Heart right ventricle (tissue), 16 donors: ENCODE data around the gene TM4SF18. TPM values are rescaled to one million over a fixed set of nuclear protein-coding genes. Genes with fewer than 3 reads are reported as not detected.

Experiments used
- ATAC-seq, 8 donors: fragments of 200-7000 bp; cut with Tn5 transposase; one replicate each; pipeline ENCODE4 v1.9.1; 2020; ENCODE audit warnings: mild to moderate bottlenecking in 8 of 8, moderate library complexity in 8 of 8, moderate number of reproducible peaks in 1 of 8
- DNase-seq, 2 donors: peaks; one replicate each; pipeline ENCODE4 v3.0.0-alpha.2; 2020
- H3K27ac ChIP-seq, 10 donors: fragments of 200-600 bp; sonication (generic) in 2 of 10; one replicate each; pipeline versions ENCODE4 v1.5.0 to v1.8.0; 2020 to 2022; ENCODE audit warnings: mild to moderate bottlenecking in 3 of 10
- H3K27me3 ChIP-seq, 7 donors: fragments of 200-600 bp; one replicate each; pipeline ENCODE4 v1.8.0; 2021 to 2022; ENCODE audit warnings: mild to moderate bottlenecking in 2 of 7
- H3K36me3 ChIP-seq, 9 donors: fragments of 200-600 bp; sonication (generic) in 1 of 9; one replicate each; pipeline versions ENCODE4 v1.5.0 to v1.8.0; 2020 to 2022; ENCODE audit warnings: mild to moderate bottlenecking in 2 of 9
- H3K4me1 ChIP-seq, 9 donors: fragments of 200-600 bp; sonication (generic) in 1 of 9; one replicate each; pipeline versions ENCODE4 v1.5.0 to v1.8.0; 2020 to 2022; ENCODE audit warnings: mild to moderate bottlenecking in 4 of 9
- H3K4me3 ChIP-seq, 10 donors: fragments of 200-600 bp; sonication (generic) in 2 of 10; one replicate each; pipeline versions ENCODE4 v1.5.0 to v1.8.0; 2020 to 2022; ENCODE audit warnings: mild to moderate bottlenecking in 7 of 10, moderate library complexity in 2 of 10
- H3K9me3 ChIP-seq, 11 donors: fragments of 200-600 bp in 10 of 11; sonication (generic) in 2 of 11; one replicate each; pipeline versions ENCODE4 v1.5.0 to v1.8.0; 2013 to 2022; ENCODE audit warnings: mild to moderate bottlenecking in 2 of 11, control low read depth in 1 of 11, moderate library complexity in 1 of 11
- WGBS, 2 donors: extraction: QIAGEN DNeasy Blood & Tissue Kit; methylation state at CpG; one replicate each; pipeline ENCODE4 v1.1.7; 2013; ENCODE audit warnings: inconsistent platforms in 1 of 2; 5-methylcytosine and 5-hydroxymethylcytosine counted together
- intact Hi-C, 10 donors: fragments of 100-400 bp; cut with DNase I; formaldehyde crosslinking; loops; one replicate each; pipeline versions ENCODE4 v1.11.1 to v1.14.2; 2022
- polyA plus RNA-seq, 2 donors: library from polyadenylated mRNA; stranded (reverse); fragments of 200-250 nt; gene quantifications; one replicate each; pipeline ENCODE4 v1.2.3, GENCODE V29; 2013
- total RNA-seq, 10 donors: library from RNA; stranded (reverse); fragmentation: NEBNext Ultra II Directional in 3 of 10; extraction: Animal tissue kit (Norgen Biotek cat#: 25700) in 3 of 10; gene quantifications; one replicate each; pipeline versions ENCODE4 v1.2.1 to v1.2.4, GENCODE V29; 2021 to 2023
- TF ChIP-seq, protein P1 (sequence below), 9 donors: fragments of 200-600 bp; sonication (generic) in 2 of 9; IDR thresholded peaks; one replicate each; pipeline versions ENCODE4 v1.5.0 to v1.8.0; 2021 to 2022; ENCODE audit warnings: antibody characterized with exemption in 9 of 9, mild to moderate bottlenecking in 5 of 9, moderate library complexity in 1 of 9
- donor health status: Arrhythmogenic right ventricular cardiomyopathy.
- donor health status: ischemic (EF 13 %, LVEDD 7.1; RV severe dilation, severe dysfunction).
- donor health status: healthy with polysubstance abuse.
- donor health status: DM: no; HTN: yes; CAD: no.
- donor health status: DM: no; HTN: no; CAD: no.
- donor health status: ischemic (EF 25% LVEDD 6.9; RV normal size, moderate dysfunction).
- donor health status: ischemic (EF 25% LVEDD 5.7; RV mildly dilated, moderate dysfunction).
- donor health status: healthy.
- donor health status: DM: yes; HTN: yes; CAD: no.
- donor health status: Ischemic cardiomyopathy.
- donor health status: ischemic (EF 35%, LVEDD 5.7; RV mildly dilated, moderate dysfunction).
- donor health status: nonischemic (EF 11% LVEDD 7.7; RV severe dilation, severe dysfunction).
- donor health status: DM: yes; HTN: yes; CAD: no.
- donor health status: PGD.
- donor health status: ischemic (EF 29% LVEDD 5.4; RV normal size, mild dysfunction).
- donor health status: nonischemic (EF 23%, LVEDD 6.1; RV moderate dilation, normal function).

TM4SF18 gene
- total and polyA plus RNA-seq, 12 donors: 4.1 to 21.2 (median 8.8) TPM

- Histone ChIP-seq H3K9me3 (no peaks in the 10 kb centered on the region), H3K4me3 (no peak overlapping the region), H3K36me3 (no peaks in the 10 kb centered on the region), H3K4me1 (peaks cover 0 to 14% (median 0%) of the 10 kb centered on the region in 9 donors), H3K27me3 (no peaks in the 10 kb centered on the region), H3K27ac (no peak overlapping the region)
- DNase-seq: no peak
- TF ChIP-seq, protein P1, sequence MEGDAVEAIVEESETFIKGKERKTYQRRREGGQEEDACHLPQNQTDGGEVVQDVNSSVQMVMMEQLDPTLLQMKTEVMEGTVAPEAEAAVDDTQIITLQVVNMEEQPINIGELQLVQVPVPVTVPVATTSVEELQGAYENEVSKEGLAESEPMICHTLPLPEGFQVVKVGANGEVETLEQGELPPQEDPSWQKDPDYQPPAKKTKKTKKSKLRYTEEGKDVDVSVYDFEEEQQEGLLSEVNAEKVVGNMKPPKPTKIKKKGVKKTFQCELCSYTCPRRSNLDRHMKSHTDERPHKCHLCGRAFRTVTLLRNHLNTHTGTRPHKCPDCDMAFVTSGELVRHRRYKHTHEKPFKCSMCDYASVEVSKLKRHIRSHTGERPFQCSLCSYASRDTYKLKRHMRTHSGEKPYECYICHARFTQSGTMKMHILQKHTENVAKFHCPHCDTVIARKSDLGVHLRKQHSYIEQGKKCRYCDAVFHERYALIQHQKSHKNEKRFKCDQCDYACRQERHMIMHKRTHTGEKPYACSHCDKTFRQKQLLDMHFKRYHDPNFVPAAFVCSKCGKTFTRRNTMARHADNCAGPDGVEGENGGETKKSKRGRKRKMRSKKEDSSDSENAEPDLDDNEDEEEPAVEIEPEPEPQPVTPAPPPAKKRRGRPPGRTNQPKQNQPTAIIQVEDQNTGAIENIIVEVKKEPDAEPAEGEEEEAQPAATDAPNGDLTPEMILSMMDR (IDR thresholded peaks at IDR 0.05): no peak
- WGBS, 2 donors: 65 to 73% methylated on average over 5 of the region's 5 CpGs
- intact Hi-C loops: no loop called here
- no peak for ATAC-seq
Observed at GRCh38 chr3:149362366-149362765, 28.9 kb upstream of the TM4SF18 start.

- no peaks in the 10 kb centered on the region for H3K36me3 ChIP-seq
- ATAC-seq (no peak), DNase-seq (no peak)
- H3K4me1 ChIP-seq: peaks cover 0 to 21% (median 0%) of the 10 kb centered on the region in 9 donors
- TF ChIP-seq, protein P1 (IDR thresholded peaks at IDR 0.05): no peak
- WGBS, 2 donors: 80 to 95% methylated on average over 4 of the region's 4 CpGs
- no peak overlapping the region for H3K27ac ChIP-seq
- H3K4me3 ChIP-seq: no peak overlapping the region
- intact Hi-C loops: no loop called here
- H3K27me3 ChIP-seq: no peaks in the 10 kb centered on the region
- H3K9me3 ChIP-seq: no peaks in the 10 kb centered on the region
Observed at GRCh38 chr3:149356630-149357029, 23.2 kb upstream of the TM4SF18 start.

- DNase-seq: no peak
- H3K27me3 ChIP-seq: no peaks in the 10 kb centered on the region
- H3K4me3 ChIP-seq: no peak overlapping the region
- H3K4me1 ChIP-seq: peaks cover 0 to 21% (median 0%) of the 10 kb centered on the region in 9 donors
- no peaks in the 10 kb centered on the region for H3K36me3 ChIP-seq
- intact Hi-C loops: no loop called here
- no peaks in the 10 kb centered on the region for H3K9me3 ChIP-seq
- peak overlapping the region in 1 of 10 donors; percentile 7 for H3K27ac ChIP-seq
- TF ChIP-seq, protein P1 (IDR thresholded peaks at IDR 0.05): no peak
- 72 to 73% methylated on average over 6 of the region's 6 CpGs for WGBS, 2 donors
- ATAC-seq: peak in 3 of 8 donors; percentile 15 to 46 (median 22)
Observed at GRCh38 chr3:149356044-149356592, 22.7 kb upstream of the TM4SF18 start.

DNA sequence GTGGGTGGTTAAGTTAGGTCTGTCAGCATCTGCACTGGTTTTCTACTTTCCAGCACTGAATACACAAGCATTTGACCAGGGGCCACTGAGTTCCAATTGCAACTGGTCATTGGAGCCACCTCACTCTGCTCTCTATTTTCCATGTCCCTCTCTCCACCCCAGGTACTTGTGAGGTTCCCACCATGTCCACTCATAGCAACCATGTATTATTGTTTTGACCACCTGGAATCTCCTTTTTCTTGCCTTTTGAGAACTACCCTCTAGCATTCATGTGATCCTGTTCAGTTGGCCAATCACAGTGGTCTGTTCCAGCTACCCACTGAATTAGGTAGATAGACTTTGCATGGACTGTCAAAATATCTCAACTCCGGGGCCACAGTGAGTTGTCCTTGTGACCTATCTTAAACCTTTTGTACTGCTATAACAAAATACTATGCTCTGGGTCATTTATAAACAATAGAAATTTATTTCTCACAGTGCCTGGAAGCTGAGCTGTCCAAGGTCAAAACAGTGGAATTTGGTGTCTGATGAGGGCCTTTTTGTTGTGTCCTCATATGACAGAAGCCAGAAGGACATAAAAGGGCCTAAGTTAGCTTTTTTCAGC is 20.2 kb upstream of the TM4SF18 start:
- ATAC-seq (peak in 2 of 8 donors; percentile 29 to 38), DNase-seq (no peak)
- no peaks in the 10 kb centered on the region for H3K9me3 ChIP-seq
- H3K27me3 ChIP-seq: no peaks in the 10 kb centered on the region
- no peak overlapping the region for H3K4me3 ChIP-seq
- H3K27ac ChIP-seq: peak overlapping the region in 3 of 10 donors; percentile 8 to 42 (median 32)
- TF ChIP-seq, protein P1 (IDR thresholded peaks at IDR 0.05): no peak
- intact Hi-C loops: loop anchor here in 6 of 10 donors (2.0 to 5.0 kb wide), 5 partner anchors 34 to 129 kb away; no protein-coding TSS in a partner anchor
- H3K36me3 ChIP-seq: no peaks in the 10 kb centered on the region
- WGBS, 2 donors: 73% methylated on average over 1 of the region's 1 CpG
- H3K4me1 ChIP-seq: peaks cover 0 to 21% (median 0%) of the 10 kb centered on the region in 9 donors
